ENCODE results near the gene LSM7. TPM values are rescaled to one million over a fixed set of nuclear protein-coding genes. Genes with fewer than 3 reads are reported as not detected.
"Not testable (repeated sequence)": the region's sequence is repeated elsewhere in the genome, so short reads cannot be mapped to it uniquely, and the experiment has no call there.

The LSM7 gene
- total RNA-seq, 1 experiment from 2014 or later, result 93.0 TPM

DNA sequence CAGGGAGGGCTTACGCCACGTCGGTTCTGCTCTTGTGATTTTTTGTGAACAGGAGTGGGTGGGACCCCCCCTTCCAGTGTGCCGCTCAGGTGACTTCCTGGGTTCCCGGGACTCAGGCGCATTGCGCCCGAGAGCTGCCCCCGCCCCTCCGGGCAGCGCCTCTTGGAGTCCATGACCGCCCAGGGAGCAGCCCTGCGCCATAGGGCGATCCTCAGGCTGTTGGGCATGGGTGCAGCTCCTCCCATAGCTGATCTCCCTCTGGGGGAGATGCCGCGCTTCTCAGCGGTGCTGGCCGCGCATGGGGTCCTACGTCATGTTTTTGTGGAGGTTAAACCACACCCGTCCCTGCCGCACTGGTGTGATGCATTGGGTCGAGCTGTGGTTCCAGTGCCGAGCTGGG is 23.7 kb upstream of the LSM7 start:
- TF ChIP-seq, protein P1, sequence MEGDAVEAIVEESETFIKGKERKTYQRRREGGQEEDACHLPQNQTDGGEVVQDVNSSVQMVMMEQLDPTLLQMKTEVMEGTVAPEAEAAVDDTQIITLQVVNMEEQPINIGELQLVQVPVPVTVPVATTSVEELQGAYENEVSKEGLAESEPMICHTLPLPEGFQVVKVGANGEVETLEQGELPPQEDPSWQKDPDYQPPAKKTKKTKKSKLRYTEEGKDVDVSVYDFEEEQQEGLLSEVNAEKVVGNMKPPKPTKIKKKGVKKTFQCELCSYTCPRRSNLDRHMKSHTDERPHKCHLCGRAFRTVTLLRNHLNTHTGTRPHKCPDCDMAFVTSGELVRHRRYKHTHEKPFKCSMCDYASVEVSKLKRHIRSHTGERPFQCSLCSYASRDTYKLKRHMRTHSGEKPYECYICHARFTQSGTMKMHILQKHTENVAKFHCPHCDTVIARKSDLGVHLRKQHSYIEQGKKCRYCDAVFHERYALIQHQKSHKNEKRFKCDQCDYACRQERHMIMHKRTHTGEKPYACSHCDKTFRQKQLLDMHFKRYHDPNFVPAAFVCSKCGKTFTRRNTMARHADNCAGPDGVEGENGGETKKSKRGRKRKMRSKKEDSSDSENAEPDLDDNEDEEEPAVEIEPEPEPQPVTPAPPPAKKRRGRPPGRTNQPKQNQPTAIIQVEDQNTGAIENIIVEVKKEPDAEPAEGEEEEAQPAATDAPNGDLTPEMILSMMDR (IDR thresholded peaks at IDR 0.05; ENCODE audit: unreplicated experiment), result no peak
- Mint-ChIP-seq H3K36me3 (ENCODE audit: insufficient read depth, unreplicated experiment) (peaks cover 6% of the 10 kb centered on the region), H3K9me3 (ENCODE audit: low read depth, unreplicated experiment) (no peaks in the 10 kb centered on the region), H3K27ac (ENCODE audit: unreplicated experiment) (no peak overlapping the region), H3K4me3 (ENCODE audit: low read depth, unreplicated experiment) (no peak overlapping the region), H3K4me1 (ENCODE audit: low read depth, unreplicated experiment) (no peaks in the 10 kb centered on the region), H3K27me3 (ENCODE audit: unreplicated experiment) (no peaks in the 10 kb centered on the region)
- no peak for DNase-seq
- intact Hi-C loops (cut with micrococcal nuclease; ENCODE audit: unreplicated experiment), result no loop called here
- CTCF ChIA-PET, result interaction anchor here (0.6 kb wide), 1 partner anchor 645 kb away, joined by 6 read pairs; no protein-coding TSS in a partner anchor
- no TSS peak for BruUV-seq (replicated peaks)

DNA sequence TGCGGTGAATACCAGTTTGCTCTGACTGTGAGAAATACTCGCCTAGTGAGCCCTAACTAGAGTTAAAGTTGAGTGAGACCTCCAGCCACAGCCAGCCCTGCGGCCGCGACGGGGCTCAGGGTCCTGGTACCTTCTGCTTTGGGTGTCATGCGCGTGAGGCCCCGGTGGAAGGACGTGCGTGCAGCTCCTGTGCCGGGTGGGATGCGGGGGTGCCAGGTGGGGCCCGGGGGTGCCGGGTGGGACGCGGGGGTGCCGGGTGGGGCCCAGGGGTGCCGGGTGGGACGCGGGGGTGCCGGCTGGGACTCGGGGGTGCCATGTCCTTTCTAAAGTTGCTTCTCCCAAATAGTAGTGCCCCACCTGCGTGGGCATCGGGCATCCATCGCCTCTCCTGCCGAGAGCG is 23.2 kb upstream of the LSM7 start:
- BruUV-seq (replicated peaks), result no TSS peak
- Mint-ChIP-seq H3K27ac (ENCODE audit: unreplicated experiment) (no peak overlapping the region), H3K36me3 (ENCODE audit: insufficient read depth, unreplicated experiment) (peaks cover 6% of the 10 kb centered on the region), H3K4me3 (ENCODE audit: low read depth, unreplicated experiment) (no peak overlapping the region), H3K27me3 (ENCODE audit: unreplicated experiment) (no peaks in the 10 kb centered on the region), H3K4me1 (ENCODE audit: low read depth, unreplicated experiment) (no peaks in the 10 kb centered on the region), H3K9me3 (ENCODE audit: low read depth, unreplicated experiment) (no peaks in the 10 kb centered on the region)
- DNase-seq, result no peak
- TF ChIP-seq, protein P1 (IDR thresholded peaks at IDR 0.05; ENCODE audit: unreplicated experiment), result no peak
- intact Hi-C loops (cut with micrococcal nuclease; ENCODE audit: unreplicated experiment), result no loop called here
- CTCF ChIA-PET, result interaction anchor here (0.6 kb wide), 1 partner anchor 644 kb away, joined by 6 read pairs; no protein-coding TSS in a partner anchor

DNA sequence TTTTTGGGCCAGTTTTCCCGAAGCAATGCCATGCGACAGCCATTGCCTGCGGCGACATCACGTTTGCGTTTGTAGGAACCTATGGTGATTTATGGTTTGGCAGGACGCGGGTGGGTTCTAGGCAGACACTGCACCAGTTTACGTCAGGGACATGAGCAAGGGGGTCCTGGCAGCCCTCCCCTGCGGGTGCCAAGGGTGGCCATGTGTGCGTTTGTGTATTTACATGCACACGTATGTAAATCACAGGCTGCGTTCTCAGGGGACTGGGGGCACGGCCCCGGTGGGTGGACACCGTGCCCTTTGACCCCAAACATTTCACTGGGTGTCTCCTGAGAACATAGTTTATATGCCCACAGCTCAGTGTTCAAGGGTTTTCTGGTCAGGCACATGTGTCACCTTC is 22.3 kb upstream of the LSM7 start:
- no peak overlapping the region for H3K4me3 Mint-ChIP-seq (ENCODE audit: low read depth, unreplicated experiment)
- peaks cover 6% of the 10 kb centered on the region for H3K4me1 Mint-ChIP-seq (ENCODE audit: low read depth, unreplicated experiment)
- no peaks in the 10 kb centered on the region for H3K27me3 Mint-ChIP-seq (ENCODE audit: unreplicated experiment)
- intact Hi-C loops (cut with micrococcal nuclease; ENCODE audit: unreplicated experiment), result no loop called here
- peaks cover 11% of the 10 kb centered on the region for H3K36me3 Mint-ChIP-seq (ENCODE audit: insufficient read depth, unreplicated experiment)
- DNase-seq, result no peak
- H3K27ac Mint-ChIP-seq (ENCODE audit: unreplicated experiment), result no peak overlapping the region
- TF ChIP-seq, protein P1 (IDR thresholded peaks at IDR 0.05; ENCODE audit: unreplicated experiment), result no peak
- no peaks in the 10 kb centered on the region for H3K9me3 Mint-ChIP-seq (ENCODE audit: low read depth, unreplicated experiment)
- CTCF ChIA-PET, result no interaction called here
- BruUV-seq (replicated peaks), result no TSS peak

DNA sequence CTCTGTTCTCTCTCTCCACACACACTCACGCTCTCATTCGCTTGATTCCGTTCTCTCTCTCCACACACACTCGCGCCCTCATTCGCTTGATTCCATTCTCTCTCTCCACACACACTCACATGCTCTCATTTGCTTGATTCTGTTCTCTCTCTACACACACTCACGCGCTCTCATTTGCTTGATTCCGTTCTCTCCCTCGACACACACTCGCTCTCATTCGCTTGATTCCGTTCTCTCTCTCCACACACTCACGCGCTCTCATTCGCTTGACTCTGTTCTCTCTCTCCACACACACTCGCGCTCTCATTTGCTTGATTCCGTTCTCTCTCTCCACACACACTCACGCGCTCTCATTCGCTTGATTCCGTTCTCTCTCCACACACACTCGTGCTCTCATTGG is 21.4 kb upstream of the LSM7 start:
- H3K27me3 Mint-ChIP-seq (ENCODE audit: unreplicated experiment); H3K4me3 Mint-ChIP-seq (ENCODE audit: low read depth, unreplicated experiment); intact Hi-C loops (cut with micrococcal nuclease; ENCODE audit: unreplicated experiment); H3K27ac Mint-ChIP-seq (ENCODE audit: unreplicated experiment); BruUV-seq (replicated peaks); DNase-seq; CTCF ChIA-PET; H3K9me3 Mint-ChIP-seq (ENCODE audit: low read depth, unreplicated experiment): not testable (repeated sequence)
- Mint-ChIP-seq H3K4me1 (ENCODE audit: low read depth, unreplicated experiment) (peaks cover 10% of the 10 kb centered on the region), H3K36me3 (ENCODE audit: insufficient read depth, unreplicated experiment) (peaks cover 12% of the 10 kb centered on the region)

DNA sequence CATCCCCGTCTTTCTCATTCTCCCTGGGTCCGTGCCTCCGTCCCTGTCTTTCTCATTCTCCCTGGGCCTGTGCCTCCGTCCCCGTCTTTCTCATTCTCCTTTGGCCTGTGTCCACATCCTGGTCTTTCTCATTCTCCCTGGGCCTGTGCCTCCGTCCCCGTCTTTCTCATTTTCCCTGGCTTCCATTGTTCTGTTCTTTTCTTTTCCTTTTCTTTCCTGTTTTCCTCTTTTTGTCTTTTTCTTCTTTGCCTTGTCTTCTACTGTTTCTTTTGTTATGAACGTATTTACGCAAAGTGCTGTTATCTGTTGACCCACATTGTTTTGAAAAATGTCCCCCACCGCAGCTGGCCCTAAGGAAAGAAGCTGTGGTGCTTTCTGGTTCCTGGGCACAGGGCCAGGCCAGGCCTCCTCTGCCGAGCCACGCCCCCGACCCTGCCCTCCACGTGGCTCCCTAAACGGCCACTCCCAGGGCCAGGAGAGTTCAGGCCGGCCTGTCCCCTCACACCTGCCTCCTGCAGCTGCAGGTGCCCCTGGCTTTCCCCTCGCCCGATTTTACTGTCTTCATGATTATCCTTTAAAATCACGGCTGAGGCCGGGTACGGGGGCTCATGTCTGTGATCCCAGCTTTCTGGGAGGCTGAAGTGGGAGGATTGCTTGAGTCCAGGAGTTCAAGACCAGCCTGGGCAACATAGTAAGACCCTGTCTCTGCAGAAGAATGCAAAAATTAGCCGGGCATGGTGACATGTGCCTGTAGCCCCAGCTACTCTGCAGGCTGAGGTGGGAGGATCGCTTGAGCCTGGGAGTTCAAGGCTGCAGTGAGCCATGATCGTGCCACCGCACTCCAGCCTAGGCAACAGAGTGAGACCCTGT is 17.6 kb upstream of the LSM7 start:
- intact Hi-C loops (cut with micrococcal nuclease; ENCODE audit: unreplicated experiment), result no loop called here
- Mint-ChIP-seq H3K27ac (ENCODE audit: unreplicated experiment) (no peak overlapping the region), H3K9me3 (ENCODE audit: low read depth, unreplicated experiment) (no peaks in the 10 kb centered on the region), H3K36me3 (ENCODE audit: insufficient read depth, unreplicated experiment) (peaks cover 11% of the 10 kb centered on the region), H3K4me1 (ENCODE audit: low read depth, unreplicated experiment) (peaks cover 10% of the 10 kb centered on the region), H3K4me3 (ENCODE audit: low read depth, unreplicated experiment) (no peak overlapping the region), H3K27me3 (ENCODE audit: unreplicated experiment) (no peaks in the 10 kb centered on the region)
- DNase-seq, result peak; percentile 35
- CTCF ChIA-PET, result no interaction called here
- BruUV-seq (replicated peaks), result no TSS peak
- TF ChIP-seq, protein P1 (IDR thresholded peaks at IDR 0.05; ENCODE audit: unreplicated experiment), result no peak
